Myocyte (in vitro differentiated cells): ENCODE data around the gene COL9A3. TPM values are rescaled to one million over a fixed set of nuclear protein-coding genes. Genes with fewer than 3 reads are reported as not detected.

Source experiments
- DNase-seq: peaks from one replicate; pipeline ENCODE4 v3.0.0-alpha.2; 2012; ENCODE audit warnings: low read depth
- polyA plus RNA-seq: library from polyadenylated mRNA; unstranded; fragments of >200 nt; gene quantifications from one replicate; pipeline ENCODE4 v1.2.1, GENCODE V29; 2012; ENCODE audit warnings: missing spikeins
- total RNA-seq: library from RNA; depleted of rRNA; stranded (reverse); fragments of >200 nt; gene quantifications from 2 replicates; pipeline ENCODE4 v1.2.3, GENCODE V29; 2014

COL9A3 gene
- 0.05 TPM in 1 of 2 replicates, not detected in the other for total RNA-seq
- polyA plus RNA-seq: 0.09 TPM

DNA sequence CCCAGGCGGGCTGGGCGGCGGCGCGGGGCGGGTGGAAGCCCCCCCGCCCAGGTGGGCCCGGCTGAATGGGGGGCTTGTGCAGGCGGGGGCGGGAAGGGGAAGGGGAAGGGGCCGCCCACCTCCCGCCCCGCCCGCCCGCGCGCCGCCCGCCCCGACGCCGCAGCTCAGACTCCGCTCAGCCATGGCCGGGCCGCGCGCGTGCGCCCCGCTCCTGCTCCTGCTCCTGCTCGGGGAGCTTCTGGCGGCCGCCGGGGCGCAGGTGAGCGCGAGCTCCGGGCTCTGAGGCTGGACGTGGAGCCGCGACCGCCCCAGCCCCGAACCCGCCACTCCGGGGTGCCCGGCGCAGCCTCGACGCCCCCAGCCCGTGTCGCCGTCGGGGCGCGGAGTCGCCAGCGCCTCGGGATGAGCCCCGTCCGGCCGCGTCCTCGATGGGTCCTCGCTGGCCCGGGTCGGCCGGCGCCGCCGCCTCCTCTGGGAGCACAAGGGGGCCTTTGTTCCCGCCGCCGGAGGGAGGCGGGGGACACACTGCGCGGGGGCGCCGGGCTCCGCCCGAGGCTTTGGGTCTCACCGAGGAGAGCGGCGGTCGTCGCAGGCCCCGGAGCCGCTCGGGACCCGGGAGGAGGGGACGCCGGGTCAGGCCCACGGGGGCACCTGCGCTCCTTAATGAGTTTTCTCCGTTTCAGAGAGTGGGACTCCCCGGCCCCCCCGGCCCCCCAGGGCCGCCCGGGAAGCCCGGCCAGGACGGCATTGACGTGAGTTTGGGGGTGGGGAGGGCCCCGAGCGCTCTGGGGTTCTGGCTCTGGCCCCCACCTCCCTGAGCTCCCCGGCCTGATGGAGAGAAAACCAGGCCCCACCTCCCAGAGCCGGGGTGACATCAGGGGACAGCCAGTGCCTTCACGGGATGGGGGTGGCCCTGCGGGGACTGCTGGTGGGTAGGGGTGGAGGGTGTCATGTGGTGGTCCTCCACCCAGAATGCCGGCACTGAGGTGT lies at the start of gene COL9A3:
TSS of gene COL9A3 (plus strand) at position 167 of the 990 bp plus-strand sequence. CDS start at position 182, 15 bp downstream.
- no peak for DNase-seq

DNA sequence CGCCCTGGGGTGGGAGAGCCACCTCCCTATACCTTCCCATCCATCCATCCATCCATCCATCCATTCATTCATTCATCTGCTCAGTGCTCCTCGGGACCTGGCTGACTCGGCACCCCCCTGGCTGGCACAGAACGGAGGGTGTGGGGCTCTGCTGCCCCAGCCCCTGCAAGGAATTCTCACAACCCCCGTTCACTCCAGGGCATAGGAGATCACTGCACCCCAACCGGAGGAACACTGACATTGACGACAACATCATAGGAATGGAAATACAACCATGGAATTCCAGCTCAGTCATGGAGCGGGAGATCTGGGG lies 48.7 kb upstream of the COL9A3 start:
- no peak for DNase-seq

DNA sequence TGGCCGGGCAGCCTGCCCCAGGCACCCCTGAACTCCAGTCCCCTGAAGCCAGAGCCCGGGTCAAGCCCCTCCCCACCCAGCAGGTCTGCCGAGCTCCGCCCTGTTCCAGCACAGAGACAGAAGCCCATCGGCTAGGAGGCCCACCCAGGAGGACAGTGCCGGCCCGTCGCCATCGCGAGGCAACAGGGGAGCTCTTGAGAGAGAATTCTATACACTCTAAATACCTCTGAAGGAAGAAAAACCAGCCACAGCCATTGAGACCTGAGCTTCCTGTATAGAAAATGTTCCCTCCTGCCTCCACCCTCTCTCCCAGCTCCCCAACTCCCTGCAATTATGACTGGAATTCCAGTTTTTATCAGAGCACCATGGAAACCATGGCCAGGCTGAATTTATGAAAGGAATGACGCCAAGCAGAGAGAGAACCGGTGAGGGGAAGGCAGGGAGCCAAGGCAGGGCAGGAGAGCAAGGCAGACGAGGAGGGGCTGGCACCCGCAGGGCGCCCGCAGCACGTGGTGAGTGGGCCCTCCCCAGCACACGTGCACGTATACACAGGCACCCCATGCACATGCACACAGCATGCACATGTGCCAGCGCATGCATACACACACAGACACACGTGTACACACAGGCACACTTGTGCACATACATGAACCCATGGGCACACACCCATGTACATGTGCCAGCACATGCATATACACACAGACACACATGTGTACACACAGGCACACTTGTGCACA lies 48.1 kb upstream of the COL9A3 start:
- no peak for DNase-seq

DNA sequence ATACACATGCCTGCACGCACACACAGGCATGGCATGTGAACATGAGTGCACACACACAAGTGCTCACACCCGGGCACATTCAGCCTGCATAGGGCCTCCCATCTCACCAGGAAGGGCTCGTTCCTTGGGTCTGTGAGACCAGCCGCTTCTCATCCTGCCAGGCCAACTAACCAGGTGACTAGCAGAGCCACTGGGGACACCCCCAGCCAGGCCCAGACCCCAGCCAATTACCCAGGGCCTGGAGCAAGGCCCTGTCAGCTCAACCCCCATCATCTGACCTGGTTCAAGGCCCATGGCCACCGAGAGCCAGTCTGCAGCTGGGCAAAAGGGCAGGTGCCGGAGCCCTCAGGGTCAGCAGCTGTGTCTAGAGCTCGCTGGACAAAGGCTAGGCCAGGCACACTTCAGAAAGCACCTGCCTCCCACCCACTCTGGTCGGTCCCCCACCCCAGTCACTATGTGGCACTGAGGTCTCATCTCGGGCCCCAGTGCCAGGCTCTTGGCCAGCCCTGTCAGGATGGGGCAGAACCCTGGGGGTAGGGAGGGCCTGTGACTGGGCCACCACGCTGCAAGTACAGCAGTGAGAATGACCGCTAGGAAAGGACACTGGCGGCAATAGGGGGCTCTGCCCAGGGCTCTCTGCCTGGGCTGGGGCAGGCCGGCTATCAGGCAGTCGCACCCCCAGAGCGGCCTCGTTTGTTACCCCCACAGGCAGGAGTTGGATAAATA lies 47.3 kb upstream of the COL9A3 start:
- DNase-seq: no peak

DNA sequence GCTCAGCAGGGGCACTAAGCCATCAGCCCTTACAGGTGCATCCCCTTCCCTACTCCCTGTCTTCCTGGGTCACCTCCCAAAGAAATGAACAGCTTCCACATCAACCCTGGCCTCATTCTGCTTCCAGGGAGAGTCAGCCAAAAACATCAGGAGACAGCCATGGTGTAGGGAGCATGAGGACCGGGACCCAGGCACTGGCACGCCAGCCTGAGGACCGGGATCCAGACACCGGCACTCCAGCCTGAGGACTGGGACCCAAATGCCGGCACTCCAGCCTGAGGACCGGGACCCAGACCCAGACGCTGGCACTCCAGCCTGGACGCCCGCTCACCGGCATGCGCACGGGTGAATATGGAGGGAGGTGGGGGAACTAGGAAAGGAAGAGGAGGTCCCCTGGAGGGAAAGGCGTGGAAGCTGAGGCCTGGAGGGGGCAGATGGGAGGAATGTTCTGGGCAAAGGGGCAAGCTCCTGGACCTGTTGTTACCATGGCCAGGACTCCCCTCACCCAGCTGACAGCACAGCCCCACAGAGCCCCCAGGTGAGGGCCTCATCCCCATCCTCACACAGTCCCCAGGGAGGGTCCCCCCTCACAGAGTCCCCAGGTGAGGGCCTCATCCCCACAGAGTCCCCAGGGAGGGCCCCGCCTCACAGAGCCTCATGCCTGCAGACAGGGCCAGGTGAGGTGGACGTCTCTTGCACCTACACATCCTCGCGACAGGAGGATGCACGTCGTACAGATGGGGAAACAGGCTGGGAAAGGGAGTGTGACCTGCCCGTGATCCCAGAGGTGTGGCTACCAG lies 46.5 kb upstream of the COL9A3 start:
- DNase-seq: no peak

DNA sequence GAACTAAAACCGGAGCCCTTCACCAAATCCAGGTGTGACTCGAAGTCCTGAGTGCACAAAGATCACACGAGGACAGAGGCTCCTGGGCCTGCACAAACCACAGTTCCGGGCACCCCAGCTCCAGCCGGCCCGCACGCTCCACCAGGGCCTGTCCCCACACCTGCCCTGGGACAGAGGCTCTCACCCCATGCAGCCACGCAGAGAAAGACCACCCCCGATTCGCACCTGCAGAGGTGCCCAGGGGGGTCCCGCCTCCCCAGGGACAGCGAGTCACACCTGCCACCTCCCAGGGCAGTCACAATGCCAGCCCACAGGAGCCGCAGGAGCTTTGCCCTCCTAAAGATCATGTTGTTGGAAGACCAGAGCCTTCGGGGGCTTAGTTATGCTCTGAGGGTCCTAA lies 45.9 kb upstream of the COL9A3 start:
- no peak for DNase-seq

DNA sequence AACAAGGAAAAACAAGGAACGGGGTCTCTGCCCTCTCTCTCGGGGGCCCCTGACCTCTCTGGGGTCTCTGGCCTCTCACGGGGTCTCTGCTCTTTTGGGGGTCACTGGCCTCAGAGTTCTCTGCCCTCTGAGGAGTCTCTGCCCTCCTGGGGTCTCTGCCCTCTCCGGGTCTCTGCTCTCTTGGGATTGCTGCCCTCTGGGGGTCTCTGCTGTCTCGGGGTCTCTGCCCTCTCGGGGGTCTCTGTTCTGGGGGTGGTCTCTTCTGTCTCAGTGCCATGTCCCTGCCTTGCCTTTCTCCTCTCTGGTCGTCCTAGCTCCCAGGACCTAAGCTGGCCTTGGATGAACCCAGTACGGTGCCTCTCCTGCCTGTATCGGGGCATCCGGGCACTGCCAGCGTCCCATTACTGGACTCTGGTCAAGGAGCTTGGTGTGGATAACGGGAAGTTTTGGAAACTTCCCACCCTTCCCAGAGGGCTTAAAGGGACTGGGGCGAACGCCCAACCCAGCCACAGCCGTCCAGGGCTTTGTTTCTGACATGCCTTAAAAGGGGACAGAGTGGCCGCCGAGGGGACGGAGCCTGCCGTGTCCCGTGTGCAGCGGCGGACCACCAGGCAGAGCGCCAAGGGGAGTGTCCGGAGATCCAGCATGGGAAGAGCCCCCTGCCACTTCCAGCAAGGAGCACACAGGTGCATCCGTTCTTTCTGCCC lies 45.3 kb upstream of the COL9A3 start:
- DNase-seq: no peak

DNA sequence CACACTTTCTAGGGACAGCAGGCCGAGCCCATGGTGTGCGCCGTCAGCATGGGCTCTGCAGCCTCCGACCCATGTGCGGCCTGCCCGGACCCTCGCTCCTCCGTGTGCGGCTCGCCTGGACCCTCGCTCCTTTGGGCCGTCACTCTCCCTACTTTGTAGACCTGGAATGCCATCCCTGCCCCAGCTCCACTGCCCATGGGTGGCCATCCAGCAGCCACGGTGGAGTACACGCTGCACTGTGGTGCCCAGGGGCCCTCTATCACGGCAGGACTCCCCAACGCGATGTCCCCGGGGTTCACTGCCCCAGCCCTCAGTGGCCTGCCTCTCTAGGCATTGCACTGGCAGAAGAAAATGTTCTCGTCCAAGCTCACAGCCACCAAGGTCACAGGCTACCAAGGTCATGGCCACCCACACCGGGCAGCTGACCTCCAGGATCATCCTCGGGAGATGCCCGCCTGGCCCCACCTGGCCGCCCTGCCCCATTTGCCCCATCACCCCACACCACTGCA lies 44.7 kb upstream of the COL9A3 start:
- DNase-seq: no peak

DNA sequence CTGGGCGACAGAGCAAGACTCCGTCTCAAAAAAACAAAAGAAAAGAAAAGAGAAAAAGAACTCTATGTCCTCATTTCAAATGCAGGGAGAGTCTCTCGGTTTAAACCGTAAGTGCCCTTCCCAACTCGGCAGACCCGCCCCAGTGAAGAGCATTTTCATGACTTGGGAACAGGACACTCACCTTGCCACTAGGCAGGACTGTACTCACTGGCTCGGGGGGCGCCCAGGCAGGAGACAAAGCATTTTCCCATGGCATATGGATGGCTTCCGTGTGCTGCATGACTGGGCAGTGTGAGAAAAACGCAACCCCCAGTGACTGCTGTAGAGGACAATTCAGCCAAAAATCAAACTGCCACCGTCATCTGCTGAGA lies 44.2 kb upstream of the COL9A3 start:
- DNase-seq: no peak

DNA sequence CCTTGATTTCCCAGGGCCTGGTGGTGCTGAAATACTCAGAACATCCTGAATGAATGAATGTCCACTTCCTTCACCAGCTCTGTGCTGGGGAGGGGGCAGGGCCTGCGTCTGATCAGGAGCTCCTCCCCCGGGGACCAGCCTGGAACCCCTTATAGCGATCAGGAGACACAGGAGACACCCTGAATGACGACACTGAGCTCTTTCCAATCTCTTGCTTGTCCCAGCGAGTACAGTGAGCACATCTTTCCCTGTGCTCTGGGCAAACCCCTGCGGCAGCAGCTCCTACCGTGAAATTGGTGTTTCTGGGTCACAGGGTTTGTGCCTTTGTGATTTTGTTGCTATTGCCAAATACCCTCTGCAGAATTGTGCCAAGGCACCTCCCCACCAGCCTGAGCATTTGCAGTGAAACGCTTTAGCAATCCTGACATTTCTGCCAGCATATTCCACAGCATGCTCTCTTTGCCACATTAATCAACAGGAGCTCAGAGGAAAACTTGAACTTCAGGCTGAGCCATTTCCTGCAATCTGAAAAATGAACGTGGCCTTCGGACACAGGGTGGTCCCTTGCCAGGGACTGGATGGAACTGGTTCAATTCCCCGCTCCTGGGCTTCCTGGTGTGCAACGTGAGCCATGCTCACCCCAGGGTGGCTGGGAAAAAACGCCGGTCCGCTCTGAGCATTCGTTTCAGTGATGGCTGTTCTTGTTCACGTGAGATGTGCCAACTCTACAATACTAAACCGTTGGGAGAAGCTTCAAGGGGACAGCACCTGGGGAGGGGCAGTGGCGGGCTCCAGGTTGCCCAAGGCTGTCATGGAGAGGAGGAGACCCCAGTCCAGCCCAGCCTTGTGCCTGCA lies 43.6 kb upstream of the COL9A3 start:
- DNase-seq: no peak

DNA sequence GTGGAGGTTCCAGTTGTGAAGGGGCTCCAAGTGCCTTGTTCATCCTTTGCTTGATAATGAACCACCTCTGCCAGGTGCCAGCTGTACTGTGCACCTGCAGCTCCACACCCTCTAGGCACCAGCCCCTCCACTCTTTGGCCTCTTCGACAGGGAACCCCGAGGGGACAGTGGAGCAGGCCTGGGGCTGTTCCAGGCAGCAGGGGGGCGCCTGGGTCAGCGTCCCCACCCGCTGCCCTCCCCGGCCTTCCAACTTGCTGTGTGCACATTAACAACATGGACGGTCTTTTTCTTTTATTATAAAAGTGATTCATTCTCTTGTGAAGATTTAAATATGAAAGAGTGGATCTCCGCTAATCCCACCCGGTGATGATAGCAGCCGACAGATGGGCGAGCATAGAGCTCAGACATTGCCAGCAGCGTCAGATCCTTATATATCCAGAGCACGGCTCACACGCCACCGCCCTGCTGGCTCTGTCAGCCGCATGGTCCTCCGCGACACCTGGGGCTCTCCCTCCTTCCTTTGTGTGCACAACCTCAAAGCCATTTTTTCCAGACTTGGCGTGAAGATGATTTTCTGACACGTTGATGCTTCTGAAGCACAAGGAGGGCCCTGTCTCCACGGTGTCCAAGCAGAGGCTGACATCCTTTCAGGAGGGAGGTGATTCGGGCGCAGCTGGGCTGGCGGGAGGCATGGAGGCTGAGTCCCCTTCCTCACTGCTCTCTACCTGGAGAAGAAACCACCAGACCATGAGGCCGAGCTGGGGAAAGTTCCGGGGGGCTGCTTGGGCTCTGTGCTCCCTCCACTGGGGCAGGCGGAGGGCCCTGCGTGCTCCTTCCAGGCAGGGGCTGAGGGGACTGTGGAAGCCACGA lies 42.8 kb upstream of the COL9A3 start:
- no peak for DNase-seq

DNA sequence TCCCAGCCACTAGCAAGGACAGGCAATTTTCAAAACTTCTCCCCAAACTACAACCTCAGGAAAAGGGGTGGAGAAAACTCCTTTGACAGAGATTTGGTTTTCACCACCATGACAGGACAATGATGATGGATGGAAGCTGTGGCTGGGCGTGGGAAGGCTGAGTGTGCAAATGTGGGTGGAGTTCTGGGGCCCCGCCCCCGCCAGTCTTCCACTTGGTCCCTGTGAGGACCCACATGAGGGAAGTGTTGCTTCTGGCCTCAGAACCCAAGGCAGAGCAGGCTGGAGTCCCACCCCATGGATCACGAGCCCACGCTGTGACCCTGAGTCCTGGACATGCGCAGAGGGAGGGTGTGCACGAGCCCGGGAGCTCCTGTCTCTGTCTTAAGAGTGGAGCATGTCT lies 42.1 kb upstream of the COL9A3 start:
- no peak for DNase-seq

DNA sequence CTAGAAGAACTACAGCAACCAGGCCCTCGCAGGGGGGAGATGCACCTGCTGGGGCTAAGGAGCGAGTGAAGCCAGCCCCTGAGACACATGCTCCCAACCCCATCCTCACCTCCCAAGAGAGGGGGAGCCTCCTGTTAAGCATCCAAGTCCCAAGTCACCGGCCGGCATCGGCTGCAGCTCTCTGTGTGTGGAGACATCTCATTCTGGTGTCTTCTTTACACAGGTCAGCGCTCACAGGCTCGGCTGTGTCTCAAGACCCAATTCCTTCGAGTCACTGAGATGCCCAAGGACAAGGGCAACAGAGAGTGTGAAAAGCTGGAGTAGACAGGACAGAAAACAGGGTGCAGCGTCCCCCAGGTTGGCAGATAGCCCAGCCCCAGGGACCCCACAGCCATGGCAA lies 41.6 kb upstream of the COL9A3 start:
- DNase-seq: no peak

DNA sequence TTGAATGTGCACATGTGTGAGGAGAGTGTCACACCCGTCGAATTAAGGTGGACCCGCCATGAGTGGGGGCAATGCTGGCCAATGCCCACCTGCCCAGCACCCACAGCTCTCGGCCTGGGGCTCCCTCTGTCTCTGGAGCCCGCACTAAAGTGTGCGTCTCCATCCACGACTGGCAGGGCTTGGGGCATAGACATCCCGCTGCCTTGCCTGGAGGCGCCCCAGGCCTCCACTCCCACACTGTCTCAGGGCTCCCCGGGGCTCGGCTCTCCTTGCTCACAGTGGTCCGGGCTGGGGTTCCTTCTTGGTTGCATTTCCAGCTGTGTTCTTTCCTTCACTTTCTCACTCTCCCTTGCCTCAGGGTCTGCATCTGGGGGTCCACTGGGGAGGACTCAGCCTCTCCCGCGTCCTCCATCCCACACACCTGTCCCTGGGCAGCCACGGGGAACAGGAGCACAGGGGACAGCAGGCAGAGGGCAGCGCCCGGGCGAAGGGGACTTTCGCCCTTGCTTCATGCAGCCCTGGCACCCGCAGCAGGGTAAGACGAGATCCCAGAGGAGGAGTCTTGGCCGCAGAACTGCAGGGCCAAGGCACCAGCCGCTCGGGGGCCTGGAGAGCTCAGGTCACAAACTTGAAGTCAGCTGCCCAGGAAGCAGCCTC lies 40.7 kb upstream of the COL9A3 start:
- DNase-seq: no peak

DNA sequence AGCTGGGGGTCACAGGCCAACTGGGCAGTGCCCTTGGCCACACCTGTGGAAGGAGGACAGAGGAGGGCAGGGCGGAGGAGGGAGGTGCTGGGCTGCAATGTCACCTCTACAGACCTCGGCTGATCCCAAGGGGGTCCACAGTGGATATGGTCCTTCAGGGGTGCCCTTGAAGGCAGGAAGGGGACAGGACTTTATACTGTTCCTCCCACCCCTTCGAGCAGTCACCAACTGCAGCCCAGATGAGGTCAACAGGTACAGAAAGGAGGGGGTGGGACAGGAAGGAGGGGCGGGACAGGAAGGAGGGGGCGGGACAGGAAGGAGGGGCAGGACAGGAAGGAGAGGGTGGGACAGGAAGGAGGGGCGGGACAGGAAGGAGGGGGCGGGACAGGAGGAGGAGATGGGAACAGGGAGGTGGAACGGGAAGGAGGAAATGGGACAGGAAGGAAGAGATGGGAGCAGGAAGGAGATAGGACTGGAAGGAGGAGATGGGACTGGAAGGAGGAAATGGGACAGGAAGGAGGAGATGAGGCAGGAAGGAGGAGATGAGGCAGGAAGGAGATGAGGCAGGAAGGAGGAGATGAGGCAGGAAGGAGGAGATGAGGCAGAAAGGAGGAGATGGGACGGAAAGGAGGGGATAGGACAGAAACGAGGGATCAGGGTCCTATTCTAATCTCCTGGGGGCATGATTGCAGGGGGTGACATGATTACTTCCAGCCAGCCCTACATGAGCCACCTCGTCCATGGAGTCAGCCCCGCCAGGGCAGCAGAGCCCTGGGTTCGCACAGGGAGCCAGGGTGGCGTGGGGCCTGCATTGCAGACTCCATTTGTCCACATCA lies 39.9 kb upstream of the COL9A3 start:
- DNase-seq: no peak

DNA sequence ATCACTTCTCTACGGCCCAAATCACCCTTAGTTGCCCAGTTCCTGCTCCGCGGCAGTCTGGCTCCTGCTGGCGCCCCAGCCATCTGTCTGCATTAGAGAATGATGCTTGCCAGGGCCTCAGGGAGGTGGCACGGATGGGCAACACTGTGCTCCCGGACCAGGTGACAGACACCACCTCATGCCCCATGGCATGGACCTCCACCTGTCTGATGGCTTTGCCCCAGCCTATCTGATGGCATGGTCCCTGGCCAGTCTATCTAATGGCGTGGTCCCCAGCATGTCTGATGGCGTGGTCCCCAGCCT lies 39.4 kb upstream of the COL9A3 start:
- DNase-seq: no peak

DNA sequence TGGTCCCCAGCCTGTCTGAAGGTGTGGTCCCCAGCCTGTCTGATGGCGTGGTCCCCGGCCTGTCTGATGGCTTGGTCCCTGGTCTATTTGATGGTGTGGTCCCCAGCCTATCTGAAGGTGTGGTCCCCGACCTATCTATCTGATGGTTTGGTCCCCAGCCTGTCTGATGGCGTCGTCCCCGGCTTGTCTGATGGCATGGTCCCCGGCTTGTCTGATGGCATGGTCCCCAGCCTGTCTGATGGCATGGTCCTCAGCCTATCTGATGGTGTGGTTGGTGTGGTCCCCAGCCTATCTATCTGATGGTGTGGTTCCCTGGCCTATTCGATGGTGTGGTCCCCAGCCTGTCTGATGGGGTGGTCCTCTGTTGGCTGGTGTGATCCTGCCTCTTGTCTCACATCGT lies 38.8 kb upstream of the COL9A3 start:
- no peak for DNase-seq
